Glutamatergic neuron (in vitro differentiated cells): ENCODE measurements around the gene ATP5F1D. TPM values are rescaled to one million over a fixed set of nuclear protein-coding genes. Genes with fewer than 3 reads are reported as not detected.

Source experiments
- DNase-seq: peaks from one replicate; pipeline ENCODE4 v3.0.0; 2022
- H3K27ac Mint-ChIP-seq: one replicate; pipeline ENCODE4 v1.8.0; 2020; ENCODE audit warnings: mild to moderate bottlenecking, mixed read lengths, inconsistent platforms; ENCODE audit not compliant: unreplicated experiment
- H3K27me3 Mint-ChIP-seq: one replicate; pipeline ENCODE4 v1.8.0; 2020; ENCODE audit warnings: mild to moderate bottlenecking, moderate library complexity, mixed read lengths, inconsistent platforms; ENCODE audit not compliant: unreplicated experiment
- H3K36me3 Mint-ChIP-seq: one replicate; pipeline ENCODE4 v1.8.0; 2020; ENCODE audit warnings: mild to moderate bottlenecking, mixed read lengths, inconsistent platforms; ENCODE audit not compliant: unreplicated experiment
- H3K4me1 Mint-ChIP-seq: one replicate; pipeline ENCODE4 v1.8.0; 2020; ENCODE audit warnings: mild to moderate bottlenecking, low read depth, mixed read lengths, inconsistent platforms; ENCODE audit not compliant: unreplicated experiment
- H3K4me3 Mint-ChIP-seq: one replicate; pipeline ENCODE4 v1.8.0; 2020; ENCODE audit warnings: mild to moderate bottlenecking, mixed read lengths, inconsistent platforms; ENCODE audit not compliant: unreplicated experiment
- H3K9me3 Mint-ChIP-seq: one replicate; pipeline ENCODE4 v1.8.0; 2020; ENCODE audit warnings: mild to moderate bottlenecking, moderate library complexity, mixed read lengths, inconsistent platforms; ENCODE audit not compliant: unreplicated experiment
- CTCF ChIP-seq: fragments of 200-600 bp; sonication (generic); IDR thresholded peaks from one replicate; pipeline ENCODE4 v1.5.0; 2021; ENCODE audit not compliant: partially characterized antibody, unreplicated experiment
- total RNA-seq: library from RNA; stranded (reverse); fragmentation: NEBNext Ultra II Directional; extraction: Animal tissue kit (Norgen Biotek cat#: 25700); gene quantifications from one replicate; pipeline ENCODE4 v1.2.1, GENCODE V29; 2021; ENCODE audit not compliant: unreplicated experiment

The ATP5F1D gene
- total RNA-seq, 1 donor from 2014 or later: 129 TPM

- TF ChIP-seq CTCF: no peak
- Mint-ChIP-seq H3K4me3 (peak overlapping the region; percentile 85), H3K36me3 (no peaks in the 10 kb centered on the region), H3K4me1 (peaks cover 30% of the 10 kb centered on the region), H3K27ac (peak overlapping the region; percentile 43), H3K27me3 (peaks cover 16% of the 10 kb centered on the region), H3K9me3 (peaks cover 18% of the 10 kb centered on the region)
- no peak for DNase-seq
These were observed 20.5 kb downstream of the ATP5F1D start for GRCh38 chr19:1261798-1262622.

GRCh38 chr19:1262623-1263123 lies 21.1 kb downstream of the ATP5F1D start:
- Mint-ChIP-seq H3K4me3 (no peak overlapping the region), H3K9me3 (peaks cover 13% of the 10 kb centered on the region), H3K4me1 (peaks cover 30% of the 10 kb centered on the region), H3K27ac (no peak overlapping the region), H3K27me3 (peaks cover 12% of the 10 kb centered on the region), H3K36me3 (no peaks in the 10 kb centered on the region)
- no peak for DNase-seq
- TF ChIP-seq CTCF: no peak

GRCh38 chr19:1263188-1263587 lies 21.6 kb downstream of the ATP5F1D start:
- Mint-ChIP-seq H3K9me3 (peaks cover 12% of the 10 kb centered on the region), H3K4me3 (peak overlapping the region; percentile 57), H3K36me3 (no peaks in the 10 kb centered on the region), H3K4me1 (peaks cover 27% of the 10 kb centered on the region), H3K27ac (no peak overlapping the region), H3K27me3 (peaks cover 11% of the 10 kb centered on the region)
- no peak for TF ChIP-seq CTCF
- DNase-seq: no peak

- peak; percentile 67 for DNase-seq
- TF ChIP-seq CTCF: no peak
- H3K4me3 Mint-ChIP-seq: peak overlapping the region; percentile 68
- peaks cover 11% of the 10 kb centered on the region for H3K9me3 Mint-ChIP-seq
- H3K27ac Mint-ChIP-seq: peak overlapping the region; percentile 78
- peaks cover 31% of the 10 kb centered on the region for H3K4me1 Mint-ChIP-seq
- peaks cover 12% of the 10 kb centered on the region for H3K27me3 Mint-ChIP-seq
- H3K36me3 Mint-ChIP-seq: no peaks in the 10 kb centered on the region
These were observed 23.5 kb downstream of the ATP5F1D start for GRCh38 chr19:1264801-1265614.
